HepG2 (cell line): ENCODE results near the gene TFAP2C. TPM values are rescaled to one million over a fixed set of nuclear protein-coding genes. Genes with fewer than 3 reads are reported as not detected.

Experiments used
- ATAC-seq: fragments of 200-7000 bp; cut with Tn5 transposase; 3 replicates; pipeline ENCODE4 v1.9.1; 2020; ENCODE audit warnings: mild to moderate bottlenecking, moderate library complexity
- BruUV-seq: library from RNA; stranded (reverse); fragments of 400-500 nt; replicated peaks from 2 replicates; lab custom pipeline; 2021; lab: Mats Ljungman, UMichigan
- CTCF ChIA-PET: fragments of 300-600 bp; formaldehyde crosslinking; extraction: SDS; loops from one replicate; lab custom pipeline; 2021; ENCODE audit warnings: low total read pairs, inconsistent platforms, low intra/inter-chr PET ratio; lab: Yijun Ruan, JAX
- POLR2A ChIA-PET: fragments of 350-600 bp; sonication (Branson Sonifier 250); formaldehyde crosslinking; loops from one replicate; lab custom pipeline; 2020; ENCODE audit warnings: antibody characterized with exemption, inconsistent platforms; lab: Yijun Ruan, JAX
- DNase-seq: peaks from one replicate; pipeline ENCODE4 v3.0.0-alpha.2; 2015; ENCODE audit warnings: low spot score
- FAIRE-seq: peaks from 3 replicates; lab custom pipeline; 2011; peaks lifted over from hg19 to GRCh38; lab: Jason Lieb, UNC
- H2AFZ ChIP-seq: one replicate; pipeline ENCODE4 v1.6.1; 2011; ENCODE audit warnings: low read length, inconsistent platforms
- H3K27ac ChIP-seq: fragments of 300-600 bp; 3 replicates; pipeline ENCODE4 v1.8.0; 2011; ENCODE audit warnings: mixed run types, mild to moderate bottlenecking, mixed read lengths, low read length, inconsistent platforms; ENCODE audit not compliant: insufficient read depth; ENCODE audit errors: extremely low read length
- H3K27me3 ChIP-seq, 2 experiments: fragments of 200-600 bp in 1 of 2; 2 replicates in 1 of 2; 3 replicates in 1 of 2; pipeline versions ENCODE4 v1.6.0 to v1.8.0; 2011; ENCODE audit warnings: low read length in 2 of 2, mild to moderate bottlenecking in 2 of 2, moderate library complexity in 2 of 2, inconsistent platforms in 1 of 2; ENCODE audit not compliant: insufficient read depth in 2 of 2, control insufficient read depth in 1 of 2
- H3K36me3 ChIP-seq, 2 experiments: fragments of 200-600 bp in 1 of 2; replicated peaks in 1 of 2; 2 replicates in 1 of 2; 3 replicates in 1 of 2; pipeline versions ENCODE4 v1.5.1 to v1.8.0; 2011; ENCODE audit warnings: low read length in 2 of 2, inconsistent platforms in 1 of 2; ENCODE audit not compliant: insufficient read depth in 2 of 2, control insufficient read depth in 1 of 2
- H3K4me1 ChIP-seq: 2 replicates; pipeline ENCODE4 v1.5.1; 2012; ENCODE audit warnings: low read length, inconsistent platforms; ENCODE audit not compliant: insufficient read depth
- H3K4me2 ChIP-seq: 2 replicates; pipeline ENCODE4 v1.6.0; 2011; ENCODE audit warnings: low read depth, low read length, inconsistent platforms
- H3K4me3 ChIP-seq, 3 experiments: fragments of 200-600 bp in 1 of 3; sonication (generic), shearing (Covaris generic) in 1 of 3; replicated peaks in 1 of 3; 2 replicates each; pipeline ENCODE4 v1.5.1; 2011 to 2016; ENCODE audit warnings: low read length in 3 of 3, inconsistent platforms in 2 of 3, low read depth in 2 of 3, mild to moderate bottlenecking in 2 of 3, control low read depth in 1 of 3, mixed read lengths in 1 of 3; ENCODE audit not compliant: insufficient read depth in 1 of 3
- H3K79me2 ChIP-seq: one replicate; pipeline ENCODE4 v1.6.1; 2011; ENCODE audit warnings: low read length, inconsistent platforms; ENCODE audit not compliant: insufficient read depth
- H3K9ac ChIP-seq: 2 replicates; pipeline ENCODE4 v1.6.0; 2011; ENCODE audit warnings: mild to moderate bottlenecking, low read depth, low read length, inconsistent platforms; ENCODE audit not compliant: insufficient read depth
- H3K9me3 ChIP-seq: 2 replicates; pipeline ENCODE4 v1.5.1; 2012; ENCODE audit warnings: mild to moderate bottlenecking, low read length
- H4K20me1 ChIP-seq: 2 replicates; pipeline ENCODE4 v1.6.0; 2011; ENCODE audit warnings: inconsistent platforms, mild to moderate bottlenecking, low read length, moderate library complexity; ENCODE audit not compliant: insufficient read depth
- ARID5B ChIP-seq: IDR thresholded peaks from 2 replicates; pipeline ENCODE4 v1.4.0; 2020; ENCODE audit warnings: mild to moderate bottlenecking, missing genetic modification reagents
- CEBPB ChIP-seq: IDR thresholded peaks from 2 replicates; pipeline ENCODE4 v1.6.1; 2011; ENCODE audit warnings: low read depth, low read length, improper control_type of control experiment, borderline replicate concordance
- KAT8 ChIP-seq: IDR thresholded peaks from 2 replicates; pipeline ENCODE4 v1.6.1; 2016; ENCODE audit warnings: missing genetic modification reagents, missing compliant biosample characterization
- PAX8 ChIP-seq: sonication (generic); formaldehyde crosslinking; IDR thresholded peaks from 2 replicates; pipeline ENCODE4 v1.8.0; 2022; ENCODE audit warnings: mild to moderate bottlenecking, missing genetic modification reagents, borderline replicate concordance
- PHF21A ChIP-seq: sonication (generic); formaldehyde crosslinking; IDR thresholded peaks from 2 replicates; pipeline ENCODE4 v1.5.0; 2020; ENCODE audit warnings: mild to moderate bottlenecking, missing genetic modification reagents
- ZNF558 ChIP-seq: sonication (generic); formaldehyde crosslinking; IDR thresholded peaks from 2 replicates; pipeline ENCODE4 v1.9.0; 2022; ENCODE audit warnings: mild to moderate bottlenecking, missing genetic modification reagents, borderline replicate concordance
- ZNF83 ChIP-seq: sonication (generic); formaldehyde crosslinking; IDR thresholded peaks from 2 replicates; pipeline ENCODE4 v1.4.0; 2020; ENCODE audit warnings: missing genetic modification reagents, mild to moderate bottlenecking, borderline replicate concordance
- WGBS: methylation state at CpG from one replicate; pipeline ENCODE4 v1.1.6; 2017; ENCODE audit warnings: low lambda C conversion rate; 5-methylcytosine and 5-hydroxymethylcytosine counted together
- in situ Hi-C: cut with HindIII; loops from 2 replicates; pipeline ENCODE4 v1.10.0; 2017; ENCODE audit warnings: low pct_unique_long_range_greater_than_20kb; ENCODE audit not compliant: extremely low pct_ligation_motif_present
- intact Hi-C: fragments of 100-400 bp; cut with micrococcal nuclease; formaldehyde crosslinking; loops from one replicate; pipeline ENCODE4 v1.10.0; 2022; ENCODE audit not compliant: unreplicated experiment
- polyA plus RNA-seq, 8 experiments: library from polyadenylated mRNA; depleted of rRNA in 3 of 8; stranded (reverse) in 7 of 8; unstranded in 1 of 8; fragments of >200 nt; fragmentation: Illumina TruSeq in 4 of 8; extraction: Trizol in 4 of 8; gene quantifications; 2 replicates each; pipeline versions ENCODE4 v1.2.1 to v1.2.3, GENCODE V29; 2011 to 2016; ENCODE audit warnings: low read depth in 4 of 8, missing spikeins in 1 of 8, mixed read lengths in 1 of 8; ENCODE audit not compliant: insufficient read depth in 1 of 8
- total RNA-seq, 5 experiments: library from RNA; depleted of rRNA; stranded (reverse); fragments of >200 nt; fragmentation: Illumina TruSeq; extraction: Trizol; gene quantifications; 2 replicates each; pipeline ENCODE4 v1.2.3, GENCODE V29; 2016; ENCODE audit warnings: low read depth in 1 of 5
- TF ChIP-seq, protein P1 (sequence below): IDR thresholded peaks from 2 replicates; pipeline ENCODE4 v1.6.1; 2016; ENCODE audit warnings: low read depth, borderline replicate concordance

The TFAP2C gene
- total and polyA plus RNA-seq, 2 of the 13 experiments (the other 11 are each of a cell fraction or from before 2014, with no cell fraction given), result not detected

DNA sequence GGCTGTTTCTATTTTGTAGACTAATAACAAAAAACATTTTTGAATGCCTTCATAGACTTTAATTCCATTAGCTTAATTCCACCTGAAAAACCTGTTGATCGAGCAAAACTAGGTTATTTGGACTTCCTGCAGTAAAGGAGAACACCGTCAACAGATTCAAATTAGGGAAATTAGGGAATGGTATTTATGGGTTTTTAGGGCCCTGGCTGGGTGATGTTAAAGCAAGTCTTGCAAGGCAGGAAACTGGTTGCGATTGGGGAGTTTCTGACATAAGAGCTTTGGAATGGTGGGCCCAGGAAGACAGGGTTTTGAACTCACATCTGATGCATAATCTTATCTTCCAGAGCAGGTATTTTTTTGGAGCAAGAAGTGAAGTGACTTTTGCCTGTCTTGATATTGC, 40.1 kb upstream of the TFAP2C start (continued):
- TF ChIP-seq, protein P1, sequence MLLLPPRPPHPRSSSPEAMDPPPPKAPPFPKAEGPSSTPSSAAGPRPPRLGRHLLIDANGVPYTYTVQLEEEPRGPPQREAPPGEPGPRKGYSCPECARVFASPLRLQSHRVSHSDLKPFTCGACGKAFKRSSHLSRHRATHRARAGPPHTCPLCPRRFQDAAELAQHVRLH (CRISPR knock-in tag), result no peak
- no peak for TF ChIP-seq ZNF558 (CRISPR knock-in tag)
- TF ChIP-seq KAT8, result no peak
- no peak for TF ChIP-seq ZNF83 (CRISPR knock-in tag)
- TF ChIP-seq PAX8, result no peak
- TF ChIP-seq PHF21A (CRISPR knock-in tag), result no peak

DNA sequence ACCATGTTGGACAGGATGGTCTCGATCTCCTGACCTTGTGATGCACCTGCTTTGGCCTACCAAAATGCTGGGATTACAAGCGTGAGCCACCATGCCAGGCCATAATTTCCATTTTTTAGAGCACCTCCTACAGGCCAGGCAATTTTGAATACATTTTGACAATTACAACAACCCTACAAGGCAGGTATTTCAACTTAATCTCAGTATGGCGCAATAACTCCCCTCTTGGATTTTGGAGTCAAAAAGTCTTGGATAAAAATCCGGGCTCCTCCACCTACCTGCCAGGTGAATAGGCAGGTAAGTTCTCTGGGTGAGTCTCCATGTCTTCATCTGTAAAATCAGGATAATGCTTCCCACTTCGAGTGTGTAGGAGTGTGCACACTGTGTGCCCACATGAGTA, 39.5 kb upstream of the TFAP2C start:
- FAIRE-seq (no peak), ATAC-seq (no peak), DNase-seq (no peak)
- H3K36me3 ChIP-seq, result no peaks in the 10 kb centered on the region
- BruUV-seq, result no TSS peak
- no peak overlapping the region for H2AFZ ChIP-seq
- WGBS, result 17% methylated on average over 5 of the region's 5 CpGs
- TF ChIP-seq CEBPB (peak; percentile 89), ARID5B (no peak)
- CTCF ChIA-PET, result no interaction called here
- H3K4me2 ChIP-seq, result no peak overlapping the region
- no peak overlapping the region for H3K4me3 ChIP-seq
- no peak overlapping the region for H3K27ac ChIP-seq
- intact Hi-C loops, result no loop called here
- H3K79me2 ChIP-seq, result no peaks in the 10 kb centered on the region
- no peaks in the 10 kb centered on the region for H3K4me1 ChIP-seq
- H3K9me3 ChIP-seq, result no peaks in the 10 kb centered on the region
- 0 out of 5 replicates have a peak, but pooled peaks cover 0 to 10% of the 10 kb centered on the region in 2 experiments for H3K27me3 ChIP-seq
- H4K20me1 ChIP-seq, result no peaks in the 10 kb centered on the region
- in situ Hi-C loops, result no loop called here
- no peak overlapping the region for H3K9ac ChIP-seq
- POLR2A ChIA-PET, result no interaction called here
